ENCODE results near the gene MAN1A2. TPM values are rescaled to one million over a fixed set of nuclear protein-coding genes. Genes with fewer than 3 reads are reported as not detected.

The MAN1A2 gene
- total and polyA plus RNA-seq, 5 experiments from 2014 or later, result 13.6 to 62.0 (median 21.9) TPM

- ATAC-seq, result no peak
- peaks cover 3 to 22% (median 19%) of the 10 kb centered on the region in 3 donors for H3K36me3 Mint-ChIP-seq
- peak overlapping the region in 6 of 10 donors; percentile 8 to 28 (median 16) for H3K4me3 Mint-ChIP-seq
- H3K27me3 Mint-ChIP-seq, result no peaks in the 10 kb centered on the region
- POLR2A ChIA-PET, result no interaction called here
- H3K27ac Mint-ChIP-seq, result peak overlapping the region in 4 of 10 donors; percentile 0 to 61 (median 31)
- H3K9me3 Mint-ChIP-seq, result peaks cover 0 to 25% (median 13%) of the 10 kb centered on the region in 9 donors
- no peak for DNase-seq
- peaks cover 34 to 76% (median 73%) of the 10 kb centered on the region in 4 donors for H3K4me1 Mint-ChIP-seq
These were observed 19.9 kb downstream of the MAN1A2 start for GRCh38 chr1:117387060-117387633.

- ATAC-seq (peak in 1 of 2 donors; percentile 29), DNase-seq (no peak)
- Mint-ChIP-seq H3K27ac (peak overlapping the region in 6 of 10 donors; percentile 0 to 84 (median 25)), H3K36me3 (peaks cover 3 to 21% (median 19%) of the 10 kb centered on the region in 3 donors), H3K4me3 (peak overlapping the region in 7 of 10 donors; percentile 0 to 59 (median 27)), H3K9me3 (peaks cover 0 to 14% (median 11%) of the 10 kb centered on the region in 9 donors), H3K27me3 (no peaks in the 10 kb centered on the region), H3K4me1 (peaks cover 37 to 85% (median 82%) of the 10 kb centered on the region in 4 donors)
- POLR2A ChIA-PET, result interaction anchor here (1.2 kb wide), 1 partner anchor 21 kb away, joined by 3 read pairs; the partner anchor contains the start of gene MAN1A2
These were observed 21.1 kb downstream of the MAN1A2 start for GRCh38 chr1:117388328-117388727.

- ATAC-seq, result no peak
- Mint-ChIP-seq H3K9me3 (peaks cover 0 to 7% (median 3%) of the 10 kb centered on the region in 9 donors), H3K4me3 (peak overlapping the region in 2 of 10 donors; percentile 26), H3K27me3 (no peaks in the 10 kb centered on the region), H3K27ac (peak overlapping the region in 2 of 10 donors; percentile 29 to 43), H3K4me1 (peaks cover 37 to 87% (median 85%) of the 10 kb centered on the region in 4 donors), H3K36me3 (peaks cover 0 to 14% (median 12%) of the 10 kb centered on the region in 3 donors)
- no peak for DNase-seq
- POLR2A ChIA-PET, result no interaction called here
These were observed 22.0 kb downstream of the MAN1A2 start for GRCh38 chr1:117389284-117389683.

- H3K4me3 Mint-ChIP-seq, result peak overlapping the region in 1 of 10 donors; percentile 30
- POLR2A ChIA-PET, result no interaction called here
- no peaks in the 10 kb centered on the region for H3K27me3 Mint-ChIP-seq
- DNase-seq (no peak), ATAC-seq (no peak)
- H3K36me3 Mint-ChIP-seq, result peaks cover 0 to 13% (median 7%) of the 10 kb centered on the region in 3 donors
- H3K4me1 Mint-ChIP-seq, result peaks cover 38 to 92% (median 86%) of the 10 kb centered on the region in 4 donors
- H3K27ac Mint-ChIP-seq, result peak overlapping the region in 2 of 10 donors; percentile 14 to 55
- H3K9me3 Mint-ChIP-seq, result peaks cover 0 to 2% (median 0%) of the 10 kb centered on the region in 9 donors
These were observed 22.5 kb downstream of the MAN1A2 start for GRCh38 chr1:117389779-117390178.

- POLR2A ChIA-PET, result no interaction called here
- no peak for DNase-seq
- peaks cover 0 to 2% (median 0%) of the 10 kb centered on the region in 9 donors for H3K9me3 Mint-ChIP-seq
- ATAC-seq, result no peak
- peaks cover 0 to 8% (median 6%) of the 10 kb centered on the region in 3 donors for H3K36me3 Mint-ChIP-seq
- peaks cover 22 to 84% (median 73%) of the 10 kb centered on the region in 4 donors for H3K4me1 Mint-ChIP-seq
- no peak overlapping the region for H3K27ac Mint-ChIP-seq
- no peak overlapping the region for H3K4me3 Mint-ChIP-seq
- H3K27me3 Mint-ChIP-seq, result no peaks in the 10 kb centered on the region
These were observed 25.5 kb downstream of the MAN1A2 start for GRCh38 chr1:117392771-117393170.

- Mint-ChIP-seq H3K4me3 (no peak overlapping the region), H3K27ac (no peak overlapping the region), H3K27me3 (no peaks in the 10 kb centered on the region), H3K36me3 (peaks cover 0 to 15% (median 11%) of the 10 kb centered on the region in 3 donors), H3K9me3 (peaks cover 0 to 15% (median 0%) of the 10 kb centered on the region in 9 donors), H3K4me1 (peaks cover 24 to 82% (median 74%) of the 10 kb centered on the region in 4 donors)
- ATAC-seq (no peak), DNase-seq (no peak)
- POLR2A ChIA-PET, result interaction anchor here (1.1 kb wide), 1 partner anchor 29 kb away, joined by 3 read pairs; the partner anchor contains the start of gene MAN1A2
These were observed 28.8 kb downstream of the MAN1A2 start for GRCh38 chr1:117396074-117396473.

- no peak for DNase-seq
- POLR2A ChIA-PET, result interaction anchor here (1.1 kb wide), 1 partner anchor 29 kb away, joined by 3 read pairs; the partner anchor contains the start of gene MAN1A2
- Mint-ChIP-seq H3K27ac (peak overlapping the region in 2 of 10 donors; percentile 13 to 33), H3K4me3 (no peak overlapping the region), H3K9me3 (peaks cover 0 to 16% (median 0%) of the 10 kb centered on the region in 9 donors), H3K36me3 (peaks cover 5 to 21% (median 17%) of the 10 kb centered on the region in 3 donors), H3K27me3 (no peaks in the 10 kb centered on the region), H3K4me1 (peaks cover 23 to 82% (median 76%) of the 10 kb centered on the region in 4 donors)
- no peak for ATAC-seq
These were observed 29.4 kb downstream of the MAN1A2 start for GRCh38 chr1:117396636-117397035.

GRCh38 chr1:117398957-117399356 is 31.7 kb downstream of the MAN1A2 start:
- Mint-ChIP-seq H3K27ac (peak overlapping the region in 1 of 10 donors; percentile 13), H3K36me3 (peaks cover 24 to 38% (median 38%) of the 10 kb centered on the region in 3 donors), H3K4me1 (peaks cover 19 to 67% (median 62%) of the 10 kb centered on the region in 4 donors), H3K27me3 (no peaks in the 10 kb centered on the region), H3K9me3 (peaks cover 0 to 31% (median 10%) of the 10 kb centered on the region in 9 donors), H3K4me3 (no peak overlapping the region)
- POLR2A ChIA-PET, result interaction anchor here (0.7 to 0.8 kb wide), 2 partner anchors 32 to 103 kb away, joined by 3 read pairs; partner anchors contain the start of gene MAN1A2
- no peak for ATAC-seq
- no peak for DNase-seq

- Mint-ChIP-seq H3K9me3 (peaks cover 0 to 31% (median 12%) of the 10 kb centered on the region in 9 donors), H3K36me3 (peaks cover 45 to 53% (median 47%) of the 10 kb centered on the region in 3 donors), H3K4me1 (peaks cover 19 to 58% (median 46%) of the 10 kb centered on the region in 4 donors), H3K27me3 (no peaks in the 10 kb centered on the region), H3K4me3 (no peak overlapping the region), H3K27ac (peak overlapping the region in 2 of 10 donors; percentile 27 to 40)
- ATAC-seq, result no peak
- POLR2A ChIA-PET, result no interaction called here
- no peak for DNase-seq
These were observed 34.5 kb downstream of the MAN1A2 start for GRCh38 chr1:117401761-117402160.

GRCh38 chr1:117403597-117403996 is 36.3 kb downstream of the MAN1A2 start:
- Mint-ChIP-seq H3K9me3 (peaks cover 0 to 26% (median 12%) of the 10 kb centered on the region in 9 donors), H3K27ac (no peak overlapping the region), H3K4me3 (no peak overlapping the region), H3K36me3 (peaks cover 41 to 61% (median 55%) of the 10 kb centered on the region in 3 donors), H3K27me3 (no peaks in the 10 kb centered on the region), H3K4me1 (peaks cover 18 to 60% (median 41%) of the 10 kb centered on the region in 4 donors)
- POLR2A ChIA-PET, result no interaction called here
- ATAC-seq, result no peak
- no peak for DNase-seq

- Mint-ChIP-seq H3K4me3 (no peak overlapping the region), H3K27me3 (no peaks in the 10 kb centered on the region), H3K36me3 (peaks cover 37 to 67% (median 60%) of the 10 kb centered on the region in 3 donors), H3K9me3 (peaks cover 0 to 25% (median 9%) of the 10 kb centered on the region in 9 donors), H3K4me1 (peaks cover 11 to 53% (median 31%) of the 10 kb centered on the region in 4 donors), H3K27ac (no peak overlapping the region)
- POLR2A ChIA-PET, result no interaction called here
- no peak for ATAC-seq
- no peak for DNase-seq
These were observed 37.8 kb downstream of the MAN1A2 start for GRCh38 chr1:117405042-117405441.

GRCh38 chr1:117412472-117412871 is 45.2 kb downstream of the MAN1A2 start:
- Mint-ChIP-seq H3K36me3 (peaks cover 15 to 59% (median 51%) of the 10 kb centered on the region in 3 donors), H3K27me3 (no peaks in the 10 kb centered on the region), H3K9me3 (peaks cover 0 to 1% (median 0%) of the 10 kb centered on the region in 9 donors), H3K4me3 (no peak overlapping the region), H3K27ac (no peak overlapping the region), H3K4me1 (peaks cover 15 to 37% (median 26%) of the 10 kb centered on the region in 4 donors)
- no peak for DNase-seq
- ATAC-seq, result no peak
- POLR2A ChIA-PET, result no interaction called here

- Mint-ChIP-seq H3K27ac (no peak overlapping the region), H3K4me1 (peaks cover 13 to 34% (median 22%) of the 10 kb centered on the region in 4 donors), H3K27me3 (no peaks in the 10 kb centered on the region), H3K4me3 (no peak overlapping the region), H3K36me3 (peaks cover 15 to 55% (median 45%) of the 10 kb centered on the region in 3 donors), H3K9me3 (peaks cover 0 to 1% (median 0%) of the 10 kb centered on the region in 9 donors)
- ATAC-seq (no peak), DNase-seq (no peak)
- POLR2A ChIA-PET, result no interaction called here
These were observed 46.2 kb downstream of the MAN1A2 start for GRCh38 chr1:117413412-117413811.
